Upper lobe of right lung (tissue), 1 donor: ENCODE data around the gene DLG2. TPM values are rescaled to one million over a fixed set of nuclear protein-coding genes. Genes with fewer than 3 reads are reported as not detected.
"Not testable (repeated sequence)": the region's sequence is repeated elsewhere in the genome, so short reads cannot be mapped to it uniquely, and the experiment has no call there.

Source experiments
- ATAC-seq: fragments of 200-7000 bp; cut with Tn5 transposase; one replicate; pipeline ENCODE4 v1.9.1; 2020; ENCODE audit warnings: mild to moderate bottlenecking, moderate library complexity
- DNase-seq: peaks from one replicate; pipeline ENCODE4 v3.0.0-alpha.2; 2020
- H3K27ac ChIP-seq: fragments of 200-600 bp; one replicate; pipeline ENCODE4 v1.8.0; 2022
- H3K27me3 ChIP-seq: fragments of 200-600 bp; one replicate; pipeline ENCODE4 v1.8.0; 2022; ENCODE audit warnings: mild to moderate bottlenecking
- H3K36me3 ChIP-seq: fragments of 200-600 bp; one replicate; pipeline ENCODE4 v1.8.0; 2022
- H3K4me1 ChIP-seq: fragments of 200-600 bp; one replicate; pipeline ENCODE4 v1.8.0; 2022
- H3K4me3 ChIP-seq: fragments of 200-600 bp; one replicate; pipeline ENCODE4 v1.8.0; 2022; ENCODE audit warnings: mild to moderate bottlenecking
- H3K9me3 ChIP-seq: fragments of 200-600 bp; one replicate; pipeline ENCODE4 v1.8.0; 2022
- intact Hi-C: fragments of 100-400 bp; cut with DNase I; formaldehyde crosslinking; loops from one replicate; pipeline ENCODE4 v1.11.0; 2022
- total RNA-seq: library from RNA; stranded (reverse); fragmentation: NEBNext Ultra II Directional; extraction: Animal tissue kit (Norgen Biotek cat#: 25700); gene quantifications from one replicate; pipeline ENCODE4 v1.2.1, GENCODE V29; 2021
- TF ChIP-seq, protein P1 (sequence below): fragments of 200-600 bp; IDR thresholded peaks from one replicate; pipeline ENCODE4 v1.8.0; 2022; ENCODE audit warnings: antibody characterized with exemption
- donor health status: DM: no; HTN: yes; CAD: no; lungs with severe emphysema.

DLG2 gene
- total RNA-seq, 1 donor from 2014 or later = 9.7 TPM

DNA sequence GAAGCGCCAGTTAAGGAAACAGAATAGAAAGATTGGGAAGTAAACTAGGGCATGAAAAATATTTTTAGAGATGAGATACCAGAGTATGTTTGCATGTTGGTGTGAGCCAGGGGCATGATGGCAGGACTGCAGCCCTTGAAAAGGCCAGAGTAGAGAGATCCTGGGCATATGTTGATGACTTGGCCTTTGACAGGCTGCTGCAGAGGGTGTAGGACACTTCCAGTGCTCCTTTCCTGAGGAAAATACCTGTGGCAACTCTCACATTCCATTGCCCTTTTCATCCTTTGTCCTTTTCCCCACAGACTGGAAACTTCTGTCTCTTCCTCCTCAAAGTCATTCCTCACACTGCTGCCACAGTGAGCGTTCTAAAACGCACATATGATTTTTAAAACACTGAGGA, 2190.3 kb downstream of the DLG2 start:
- ATAC-seq = no peak
- Histone ChIP-seq H3K4me3 (no peak overlapping the region), H3K4me1 (no peaks in the 10 kb centered on the region), H3K9me3 (no peaks in the 10 kb centered on the region), H3K27me3 (no peaks in the 10 kb centered on the region), H3K27ac (no peak overlapping the region), H3K36me3 (no peaks in the 10 kb centered on the region)
- intact Hi-C loops = no loop called here
- TF ChIP-seq, protein P1, sequence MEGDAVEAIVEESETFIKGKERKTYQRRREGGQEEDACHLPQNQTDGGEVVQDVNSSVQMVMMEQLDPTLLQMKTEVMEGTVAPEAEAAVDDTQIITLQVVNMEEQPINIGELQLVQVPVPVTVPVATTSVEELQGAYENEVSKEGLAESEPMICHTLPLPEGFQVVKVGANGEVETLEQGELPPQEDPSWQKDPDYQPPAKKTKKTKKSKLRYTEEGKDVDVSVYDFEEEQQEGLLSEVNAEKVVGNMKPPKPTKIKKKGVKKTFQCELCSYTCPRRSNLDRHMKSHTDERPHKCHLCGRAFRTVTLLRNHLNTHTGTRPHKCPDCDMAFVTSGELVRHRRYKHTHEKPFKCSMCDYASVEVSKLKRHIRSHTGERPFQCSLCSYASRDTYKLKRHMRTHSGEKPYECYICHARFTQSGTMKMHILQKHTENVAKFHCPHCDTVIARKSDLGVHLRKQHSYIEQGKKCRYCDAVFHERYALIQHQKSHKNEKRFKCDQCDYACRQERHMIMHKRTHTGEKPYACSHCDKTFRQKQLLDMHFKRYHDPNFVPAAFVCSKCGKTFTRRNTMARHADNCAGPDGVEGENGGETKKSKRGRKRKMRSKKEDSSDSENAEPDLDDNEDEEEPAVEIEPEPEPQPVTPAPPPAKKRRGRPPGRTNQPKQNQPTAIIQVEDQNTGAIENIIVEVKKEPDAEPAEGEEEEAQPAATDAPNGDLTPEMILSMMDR = no peak
- no peak for DNase-seq

- ATAC-seq, H3K4me3 ChIP-seq, intact Hi-C loops, DNase-seq, H3K9me3 ChIP-seq, H3K36me3 ChIP-seq, H3K4me1 ChIP-seq, H3K27ac ChIP-seq, H3K27me3 ChIP-seq: not testable (repeated sequence)
Measured at GRCh38 chr11:83434812-83435211, 2192.3 kb downstream of the DLG2 start.

GRCh38 chr11:83427943-83428342, 2199.2 kb downstream of the DLG2 start:
- no peak for ATAC-seq
- no peaks in the 10 kb centered on the region for H3K4me1 ChIP-seq
- H3K4me3 ChIP-seq = no peak overlapping the region
- H3K9me3 ChIP-seq = peaks cover 2% of the 10 kb centered on the region
- intact Hi-C loops = no loop called here
- H3K36me3 ChIP-seq = no peaks in the 10 kb centered on the region
- DNase-seq = no peak
- no peak overlapping the region for H3K27ac ChIP-seq
- H3K27me3 ChIP-seq = no peaks in the 10 kb centered on the region
- TF ChIP-seq, protein P1 = no peak

GRCh38 chr11:83427501-83427900, 2199.6 kb downstream of the DLG2 start:
- no peak overlapping the region for H3K27ac ChIP-seq
- H3K4me1 ChIP-seq = no peaks in the 10 kb centered on the region
- no peak overlapping the region for H3K4me3 ChIP-seq
- no peak for DNase-seq
- H3K9me3 ChIP-seq = peaks cover 6% of the 10 kb centered on the region
- intact Hi-C loops = no loop called here
- H3K27me3 ChIP-seq = no peaks in the 10 kb centered on the region
- no peaks in the 10 kb centered on the region for H3K36me3 ChIP-seq
- TF ChIP-seq, protein P1 = no peak
- ATAC-seq = no peak

- Histone ChIP-seq H3K27ac (no peak overlapping the region), H3K4me3 (no peak overlapping the region), H3K27me3 (no peaks in the 10 kb centered on the region), H3K4me1 (no peaks in the 10 kb centered on the region), H3K36me3 (no peaks in the 10 kb centered on the region), H3K9me3 (peaks cover 6% of the 10 kb centered on the region)
- DNase-seq (no peak), ATAC-seq (no peak)
- TF ChIP-seq, protein P1 = no peak
- intact Hi-C loops = no loop called here
Measured at GRCh38 chr11:83425137-83425466, 2202.0 kb downstream of the DLG2 start.

GRCh38 chr11:83424376-83425136, 2202.6 kb downstream of the DLG2 start:
- Histone ChIP-seq H3K4me1 (no peaks in the 10 kb centered on the region), H3K27me3 (no peaks in the 10 kb centered on the region), H3K4me3 (no peak overlapping the region), H3K27ac (no peak overlapping the region), H3K9me3 (peaks cover 6% of the 10 kb centered on the region), H3K36me3 (no peaks in the 10 kb centered on the region)
- TF ChIP-seq, protein P1 = no peak
- ATAC-seq (no peak), DNase-seq (no peak)
- intact Hi-C loops = no loop called here

GRCh38 chr11:83422641-83423040, 2204.5 kb downstream of the DLG2 start:
- H3K36me3 ChIP-seq, H3K4me3 ChIP-seq, intact Hi-C loops, H3K4me1 ChIP-seq, DNase-seq, H3K27ac ChIP-seq, H3K9me3 ChIP-seq, ATAC-seq, H3K27me3 ChIP-seq: not testable (repeated sequence)
